Measurements from ENCODE around the gene NR2F2.

NR2F2 gene

DNA sequence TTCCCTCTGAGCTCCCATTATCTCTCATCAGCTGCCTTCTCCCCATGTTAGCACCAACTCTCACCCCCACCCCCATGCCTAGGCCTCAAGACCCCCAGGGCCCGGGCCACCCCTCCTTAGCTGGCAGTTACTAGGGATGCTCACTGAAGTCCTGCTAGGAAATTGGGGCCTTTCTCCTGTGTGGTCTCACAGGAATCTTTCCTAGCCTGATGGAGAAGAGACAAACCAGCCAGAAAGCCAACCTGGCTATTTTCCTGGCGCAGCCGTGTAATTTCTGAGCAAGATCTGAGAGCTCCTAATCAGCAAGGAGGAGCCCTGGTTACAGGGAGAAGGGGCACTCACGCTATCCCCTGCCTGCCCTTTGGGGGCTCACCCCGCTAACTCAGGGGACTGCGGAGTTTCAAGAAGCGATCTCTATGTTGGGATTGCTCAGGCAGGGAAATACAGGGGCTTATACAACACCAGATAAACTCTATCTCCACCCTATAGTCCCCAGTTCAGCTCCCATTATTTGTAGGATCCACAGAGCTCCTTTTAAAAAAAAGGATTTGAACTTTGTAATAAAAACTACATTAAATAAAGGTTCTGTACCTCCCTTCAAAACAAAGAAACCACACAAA is 25.2 kb downstream of the NR2F2 start:
- DNase-seq, result no peak

DNA sequence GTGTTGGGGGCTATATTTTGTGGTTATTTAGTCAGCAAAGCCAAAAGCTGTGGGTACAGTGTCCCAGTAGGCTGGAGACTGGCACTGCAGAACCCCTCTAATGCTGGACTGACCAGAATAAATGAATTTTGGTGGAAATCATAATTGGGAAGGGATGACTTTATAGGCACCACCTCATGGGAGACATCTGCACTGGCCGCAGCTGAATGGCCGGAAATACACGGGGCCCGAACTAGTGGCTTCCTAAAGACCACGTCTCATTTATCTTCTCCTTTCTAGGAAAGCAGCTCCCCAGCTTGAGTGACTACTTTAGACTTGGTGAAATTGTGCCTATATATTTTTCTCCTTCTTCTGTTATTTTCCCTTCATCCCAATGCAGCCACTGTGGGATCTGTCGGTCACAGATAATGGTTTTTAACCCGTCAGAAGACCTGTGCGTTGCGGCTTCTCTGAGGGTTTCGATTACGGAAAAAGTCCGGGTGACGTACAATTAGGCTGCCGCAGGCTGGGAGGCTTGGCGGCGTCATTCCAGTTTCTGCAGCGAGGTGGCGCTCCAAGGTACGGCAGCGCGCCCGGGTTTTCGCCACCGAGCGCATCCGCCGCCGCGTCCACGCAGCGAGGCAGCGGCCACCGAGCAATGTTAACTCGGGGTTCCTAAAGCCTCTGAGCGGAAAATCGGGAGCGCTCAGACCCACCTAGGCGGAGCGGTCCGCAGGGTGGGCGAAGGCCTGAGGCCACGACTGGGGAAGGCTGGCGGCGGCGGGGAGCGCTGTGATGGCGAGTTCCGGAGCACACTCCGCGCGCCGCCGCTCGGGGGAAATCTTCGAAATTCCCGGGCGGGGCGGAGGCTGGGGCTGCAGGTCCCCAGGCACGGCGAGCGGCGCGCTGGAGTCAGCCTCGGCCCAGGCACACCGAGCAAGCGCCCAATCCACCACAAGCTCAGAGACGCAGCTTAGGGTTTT is 26.3 kb downstream of the NR2F2 start:
- DNase-seq, result peak; percentile 38

DNA sequence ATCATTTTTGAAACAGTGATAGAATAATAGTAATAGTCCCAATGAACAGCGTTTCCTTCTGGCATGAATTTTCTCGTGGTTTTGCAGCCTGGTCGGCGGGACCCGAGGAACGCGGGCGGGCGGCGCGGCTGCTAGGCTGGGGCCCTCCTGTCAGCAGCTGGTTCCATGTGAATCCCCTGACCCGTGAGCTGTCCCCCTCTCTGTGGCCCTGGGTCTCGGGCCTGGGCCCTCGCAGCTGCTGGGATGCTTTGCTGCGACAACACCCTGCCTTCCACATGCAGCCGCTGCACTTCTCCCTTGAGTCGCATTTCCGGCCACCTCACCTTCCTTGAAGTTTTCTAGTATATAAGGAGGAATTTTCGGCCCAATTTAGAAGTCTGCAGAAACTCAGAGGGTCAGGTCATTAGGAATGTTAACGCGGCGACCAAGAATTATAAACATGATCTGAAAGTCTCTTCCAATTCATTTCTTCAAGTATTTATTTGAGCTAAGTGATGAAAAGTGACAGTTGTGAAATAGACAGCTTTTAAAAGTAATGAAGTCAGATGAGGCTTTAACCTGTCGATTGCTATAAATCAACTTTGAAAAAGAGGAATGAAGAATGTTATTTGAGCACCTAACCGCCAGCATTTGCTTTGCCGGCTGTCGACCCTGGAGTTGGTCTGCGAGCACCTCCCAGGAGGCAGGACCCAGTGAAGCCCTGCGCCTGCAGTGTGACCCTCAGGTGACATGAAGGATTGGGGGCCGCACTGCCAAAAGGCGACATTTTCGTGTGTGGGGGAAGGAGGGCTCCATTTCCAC is 27.7 kb downstream of the NR2F2 start:
- DNase-seq, result no peak

DNA sequence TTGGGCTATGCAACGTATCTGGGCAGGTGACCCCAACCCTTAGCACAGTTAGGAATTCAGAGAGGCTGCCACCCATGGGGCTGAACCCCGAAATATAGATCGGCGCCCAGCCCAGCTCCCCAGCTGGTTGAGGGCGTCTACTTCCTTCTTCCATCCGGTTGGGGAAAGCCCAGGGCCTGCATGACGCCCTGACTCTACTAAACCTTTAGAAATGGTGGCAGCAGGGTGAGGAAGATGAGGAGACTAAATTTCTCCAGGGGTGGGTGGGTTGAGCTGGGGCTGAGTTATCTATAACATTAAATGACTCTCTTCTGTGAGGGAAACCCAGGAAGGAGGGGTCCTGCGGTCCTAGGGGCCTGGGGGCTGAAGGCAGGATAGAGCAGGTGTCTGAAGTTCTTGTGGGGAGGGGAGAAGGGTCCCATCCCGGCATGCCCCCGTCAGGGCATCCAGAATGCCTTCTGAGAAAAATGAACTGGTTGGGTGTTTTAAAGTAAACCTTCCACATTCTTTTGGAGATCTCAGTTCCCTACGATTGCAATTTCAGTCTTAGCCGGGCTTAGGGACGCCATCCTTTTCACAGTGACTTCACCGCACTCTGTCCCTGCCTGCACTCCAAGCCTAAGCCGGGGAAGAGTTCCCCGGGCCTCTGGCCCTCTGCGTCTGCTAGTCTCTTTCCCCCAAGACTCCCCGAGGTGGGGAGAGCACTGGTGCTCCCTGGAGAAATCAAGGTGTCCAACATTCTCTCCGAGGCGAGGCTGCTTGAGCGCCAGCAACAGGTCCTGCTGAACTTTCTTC is 28.5 kb downstream of the NR2F2 start:
- DNase-seq, result no peak

GRCh38 chr15:96359616-96360521 is 29.4 kb downstream of the NR2F2 start:
- DNase-seq, result no peak

- DNase-seq, result no peak
Observed at GRCh38 chr15:96360581-96361308, 30.2 kb downstream of the NR2F2 start.

DNA sequence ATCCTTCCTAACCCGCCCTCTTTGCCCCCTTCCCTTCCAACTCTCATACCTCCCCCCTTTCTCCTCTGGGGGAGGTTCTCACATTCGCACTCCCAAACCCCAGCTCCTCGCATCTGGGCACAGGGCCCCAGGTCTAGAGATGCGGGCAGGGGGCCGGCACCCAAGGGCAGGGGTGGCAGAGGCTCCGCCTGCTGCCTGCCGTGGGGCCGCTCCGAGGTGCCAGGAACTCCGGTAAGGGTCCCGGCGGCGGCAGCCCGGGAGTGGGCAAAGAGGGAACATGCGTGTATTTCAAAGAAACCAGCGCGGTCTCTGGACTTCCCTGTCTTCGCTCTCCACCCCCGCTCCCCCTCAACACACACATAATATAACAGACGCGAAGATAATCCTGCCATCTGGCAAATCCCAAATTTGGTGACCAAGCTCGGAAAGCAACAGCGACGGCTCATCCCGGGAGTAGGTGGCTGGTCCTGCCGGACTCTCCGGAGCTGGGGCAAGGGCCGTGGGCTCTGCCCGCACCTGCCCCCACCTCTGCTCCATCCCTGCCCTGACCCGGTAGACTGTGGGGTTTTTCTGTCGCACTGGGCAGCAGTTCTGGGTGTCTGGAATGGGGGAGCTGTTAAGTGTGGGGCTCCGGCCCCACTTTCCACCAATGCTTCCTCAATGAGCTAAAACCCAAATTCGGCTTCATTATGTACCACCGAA is 31.0 kb downstream of the NR2F2 start:
- DNase-seq, result no peak

DNA sequence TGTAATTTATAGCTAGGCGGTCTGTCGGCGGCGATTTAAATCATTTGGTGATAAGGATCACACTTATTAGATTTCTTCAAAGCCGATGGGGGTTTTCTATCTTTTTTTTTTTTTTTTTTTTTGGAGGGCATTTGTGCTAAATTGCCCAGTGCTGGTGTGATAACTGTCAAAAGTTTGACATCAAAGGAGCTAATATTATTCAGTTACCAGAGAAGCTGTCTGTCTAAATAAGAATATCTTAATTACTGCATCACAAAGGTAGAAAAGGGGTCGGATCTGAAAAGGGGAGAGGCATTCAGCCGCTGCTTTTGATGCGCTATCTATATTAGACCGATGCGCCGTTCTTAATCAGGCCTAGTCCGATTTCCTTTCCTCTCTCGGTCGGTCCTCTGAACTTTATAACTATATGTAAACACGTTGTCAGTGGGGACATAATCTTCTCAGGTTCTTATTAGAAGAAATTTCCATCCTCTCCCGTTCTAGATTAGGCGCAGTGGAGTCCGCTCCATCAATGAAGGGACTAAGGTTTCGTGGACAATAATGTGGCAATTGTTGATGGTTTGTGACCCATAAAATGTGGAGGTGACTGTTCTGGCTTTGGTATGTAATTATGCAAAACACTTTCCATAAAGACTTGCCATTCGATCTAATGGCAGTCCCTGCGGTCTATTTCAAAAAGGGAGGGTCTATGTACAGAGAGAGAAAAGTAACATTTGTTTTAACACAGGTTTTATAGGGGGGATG is 31.7 kb downstream of the NR2F2 start:
- DNase-seq, result no peak

- no peak for DNase-seq
Observed at GRCh38 chr15:96362755-96363651, 32.5 kb downstream of the NR2F2 start.

DNA sequence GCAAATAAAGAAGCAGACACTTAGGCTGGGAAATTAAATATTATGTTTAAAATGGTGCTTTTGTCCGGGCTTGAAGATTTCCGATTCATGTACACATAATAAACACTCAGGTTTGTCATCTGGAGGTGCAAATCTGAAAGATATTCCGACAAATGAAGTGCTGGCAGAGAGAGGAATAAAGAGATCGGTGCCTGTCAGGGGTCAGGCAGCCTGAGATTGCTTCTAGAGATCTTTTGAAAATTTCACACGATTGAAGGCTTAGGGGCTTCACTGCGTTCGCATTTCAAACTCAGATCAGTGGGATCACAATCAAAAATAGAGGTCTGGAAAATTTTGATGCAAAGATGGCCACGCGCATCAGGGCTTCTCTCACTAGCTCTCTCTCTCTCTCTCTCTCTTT is 33.2 kb downstream of the NR2F2 start:
- DNase-seq, result no peak

- no peak for DNase-seq
Observed at GRCh38 chr15:96365781-96366525, 35.5 kb downstream of the NR2F2 start.

DNA sequence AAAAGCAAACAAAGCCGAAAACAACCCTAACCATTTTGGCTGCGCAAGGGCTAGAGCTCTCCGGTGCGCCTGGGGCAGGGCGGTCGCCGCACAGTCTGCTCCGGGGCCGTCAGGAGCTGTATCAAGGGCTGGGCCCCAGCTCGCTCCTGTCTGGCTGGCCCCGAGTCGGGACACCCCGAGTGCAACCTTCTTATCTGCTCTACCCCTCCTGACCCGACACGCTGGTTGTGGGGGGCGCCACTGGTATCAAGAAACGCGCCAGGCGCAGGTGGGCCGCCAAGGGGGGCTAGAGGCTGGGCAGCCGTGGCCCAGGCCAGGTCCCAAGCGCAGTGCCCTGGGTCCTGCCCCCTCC is 36.0 kb downstream of the NR2F2 start:
- no peak for DNase-seq

- no peak for DNase-seq
Observed at GRCh38 chr15:96367311-96368200, 37.1 kb downstream of the NR2F2 start.

GRCh38 chr15:96369351-96369750 is 38.9 kb downstream of the NR2F2 start:
- DNase-seq, result no peak

GRCh38 chr15:96369825-96370621 is 39.5 kb downstream of the NR2F2 start:
- no peak for DNase-seq

GRCh38 chr15:96372554-96372953 is 42.1 kb downstream of the NR2F2 start:
- no peak for DNase-seq
